Brain pericyte (primary cell): Measurements from ENCODE around the gene EXOC1.
A peak's percentile ranks its signal among the peaks of the same experiment; 100 is the strongest.

ENCODE experiments used
- DNase-seq: peaks from one replicate; pipeline ENCODE4 v3.0.0-alpha.2; 2012; ENCODE audit warnings: low read depth, low spot score

The EXOC1 gene

GRCh38 chr4:55857586-55857985 is 4.1 kb downstream of the EXOC1 start:
- DNase-seq, result no peak

DNA sequence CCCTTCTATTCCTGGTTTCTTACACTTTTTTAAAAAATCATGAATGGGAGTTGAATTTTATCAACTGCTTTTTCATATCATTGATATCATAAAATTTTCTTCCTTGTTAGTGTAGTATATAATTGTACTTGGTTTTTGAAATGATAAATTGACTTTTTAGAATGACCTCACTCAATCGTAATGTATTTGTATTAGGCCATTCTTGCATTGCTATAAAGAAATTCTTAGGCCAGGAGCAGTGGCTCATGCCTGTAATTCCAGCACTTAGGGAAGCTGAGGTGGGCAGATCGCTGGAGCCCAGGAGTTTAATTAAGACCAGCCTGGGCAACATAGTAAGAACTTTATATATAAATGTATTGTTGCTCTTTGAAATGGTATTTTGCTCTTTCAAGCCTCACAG is 6.3 kb downstream of the EXOC1 start:
- DNase-seq, result no peak

DNA sequence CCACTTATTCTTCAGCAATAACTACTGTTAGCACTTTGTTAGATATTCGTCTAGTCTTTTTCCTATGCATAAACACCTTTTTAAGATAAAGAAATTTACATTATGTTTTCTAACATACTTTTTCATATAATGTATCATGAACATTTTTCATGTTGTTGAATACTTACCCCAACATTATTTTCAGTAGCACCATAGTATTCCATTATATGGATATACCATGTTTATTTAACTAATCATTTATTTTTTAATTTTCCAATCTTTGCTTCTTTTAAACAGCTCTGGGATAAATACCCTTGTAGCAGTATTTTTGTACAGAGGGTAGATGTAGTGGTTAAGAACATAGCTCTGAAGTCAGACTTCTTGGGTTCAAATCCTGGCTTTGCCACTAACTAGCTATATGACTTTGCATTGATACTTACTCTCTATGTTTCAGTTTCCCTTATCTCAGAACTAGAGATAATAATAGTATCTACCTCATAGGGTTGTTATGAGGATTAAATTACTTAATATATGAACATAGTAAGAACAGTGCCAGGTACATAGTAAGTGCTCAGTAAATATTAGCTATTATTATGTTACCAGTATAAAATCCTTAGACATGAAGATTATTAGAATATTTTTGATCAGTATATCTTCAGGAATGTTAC is 11.3 kb downstream of the EXOC1 start:
- DNase-seq, result no peak

GRCh38 chr4:55865228-55865806 is 11.9 kb downstream of the EXOC1 start:
- DNase-seq, result no peak

- peak; percentile 53 for DNase-seq
Observed at GRCh38 chr4:55866290-55866907, 13.0 kb downstream of the EXOC1 start.

DNA sequence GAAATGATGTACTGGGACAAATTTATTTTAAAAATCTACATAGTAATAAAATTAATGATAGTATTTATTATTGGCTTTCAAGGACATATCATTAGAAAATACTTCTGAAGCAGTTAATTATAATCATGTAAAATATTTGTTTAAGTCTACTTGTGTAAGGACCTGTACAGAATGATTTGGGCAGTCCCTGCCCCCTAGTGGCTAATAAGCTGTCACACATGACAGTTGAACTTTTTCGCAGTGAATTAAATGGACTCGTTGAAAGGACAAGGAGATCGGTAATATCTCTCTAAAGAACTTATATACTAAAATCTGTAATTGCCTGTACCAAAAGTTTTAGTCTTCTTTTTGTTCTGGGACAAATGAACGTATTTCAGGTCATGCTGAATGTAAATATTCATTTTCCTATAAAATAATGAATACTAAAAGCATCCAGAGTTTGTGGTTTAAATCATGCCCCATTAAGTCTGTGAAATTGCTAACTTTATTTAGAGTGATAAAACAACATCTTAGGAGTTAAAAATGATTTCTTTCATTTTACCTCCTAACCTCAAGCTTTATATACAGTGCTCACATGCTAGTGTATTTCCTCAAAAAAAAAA is 13.6 kb downstream of the EXOC1 start:
- DNase-seq, result peak; percentile 22

- DNase-seq, result no peak
Observed at GRCh38 chr4:55868581-55869090, 15.2 kb downstream of the EXOC1 start.

GRCh38 chr4:55871299-55871800 is 17.9 kb downstream of the EXOC1 start:
- DNase-seq, result no peak

DNA sequence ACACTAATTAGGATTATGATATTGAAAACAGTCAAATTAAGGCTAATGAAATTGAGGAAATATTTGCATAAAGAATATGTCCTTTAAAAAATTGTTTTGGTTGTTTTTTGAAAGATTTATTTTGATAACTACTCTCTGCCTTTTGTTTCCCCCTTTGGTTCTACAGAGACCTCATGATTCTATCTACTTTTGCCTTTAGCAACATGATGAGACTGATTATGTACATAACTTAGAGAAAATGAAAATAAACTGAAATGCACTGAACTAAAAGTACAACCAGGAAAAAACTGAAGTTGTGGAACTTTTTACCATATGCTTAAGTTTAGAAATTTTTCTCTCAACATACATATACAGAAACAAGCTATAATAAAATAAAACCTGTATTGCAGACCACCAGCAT is 21.4 kb downstream of the EXOC1 start:
- no peak for DNase-seq

GRCh38 chr4:55876387-55876786 is 22.9 kb downstream of the EXOC1 start:
- DNase-seq, result no peak

DNA sequence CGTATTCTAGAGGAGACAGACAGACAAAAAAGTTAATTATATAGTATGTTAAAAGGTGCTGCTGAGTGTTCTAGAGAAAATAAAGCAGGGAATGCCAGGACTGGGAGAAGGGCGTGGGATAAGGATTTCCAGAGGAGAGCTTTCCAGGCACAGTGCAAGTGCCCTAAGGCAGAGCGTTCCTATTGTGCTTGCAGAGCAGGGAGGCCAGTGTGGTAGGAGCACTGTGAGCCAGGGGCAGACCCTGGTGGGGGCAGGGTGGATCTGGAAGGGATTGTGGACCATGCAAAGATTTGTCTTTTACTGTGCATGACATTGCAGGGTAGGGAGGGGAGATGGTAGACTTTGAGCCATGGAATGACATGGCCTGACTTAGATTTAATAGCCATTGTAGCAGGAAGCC is 25.8 kb downstream of the EXOC1 start:
- no peak for DNase-seq

- DNase-seq, result no peak
Observed at GRCh38 chr4:55880652-55881280, 27.3 kb downstream of the EXOC1 start.

DNA sequence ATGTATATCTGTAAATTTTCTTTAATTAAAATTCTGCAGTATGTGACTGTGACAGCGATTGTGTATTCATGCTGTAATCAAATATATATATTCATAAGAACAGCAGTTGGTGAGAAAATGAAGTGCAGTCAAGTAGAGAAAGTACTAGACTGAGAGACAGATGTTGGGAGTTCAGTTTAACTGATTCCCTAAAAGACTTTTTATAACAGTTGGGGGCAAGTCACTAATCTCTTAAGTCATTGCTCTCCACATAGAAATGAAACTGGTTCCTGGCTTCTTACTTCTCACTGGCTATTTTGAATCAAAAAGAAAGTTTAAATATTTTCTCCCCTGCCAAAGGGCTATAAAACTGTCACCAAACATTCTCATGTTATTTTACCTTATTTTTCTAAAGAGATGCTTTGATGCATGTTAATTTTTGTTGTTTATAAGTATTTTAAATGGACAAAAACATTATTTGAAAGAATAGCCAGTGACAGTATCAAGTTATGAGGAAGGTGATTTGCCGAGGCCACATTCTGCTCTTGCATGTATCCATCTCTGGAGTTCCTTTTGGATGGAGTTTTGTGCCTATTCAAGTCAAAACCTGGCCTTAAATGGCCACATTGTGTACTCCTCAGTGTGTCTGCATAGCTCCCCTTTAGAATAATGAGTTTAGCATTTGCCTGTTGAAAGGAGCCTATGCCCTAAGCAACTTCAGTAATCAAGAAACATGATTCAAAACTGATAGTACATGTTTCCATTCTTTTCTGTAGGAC is 30.8 kb downstream of the EXOC1 start:
- DNase-seq, result no peak

- no peak for DNase-seq
Observed at GRCh38 chr4:55884851-55885219, 31.4 kb downstream of the EXOC1 start.

DNA sequence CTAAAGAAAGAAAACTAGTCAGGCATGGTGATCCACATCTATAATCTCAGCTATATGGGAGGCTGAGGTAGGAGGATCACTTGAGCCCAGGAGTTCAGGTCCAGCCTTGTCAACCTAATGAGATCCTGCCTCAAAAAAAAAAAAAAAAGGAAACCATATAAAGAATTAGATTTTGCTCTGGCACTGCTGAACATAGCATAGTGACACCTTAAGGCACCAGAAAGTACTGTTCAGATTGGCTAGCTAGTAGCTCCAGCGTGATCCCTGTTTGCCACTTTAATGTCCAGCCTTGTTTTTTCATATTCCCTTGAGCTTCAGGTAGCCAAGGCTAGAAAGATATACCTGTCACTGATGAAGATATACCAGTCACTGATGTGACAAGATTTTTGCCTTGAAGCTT is 34.1 kb downstream of the EXOC1 start:
- DNase-seq, result no peak

DNA sequence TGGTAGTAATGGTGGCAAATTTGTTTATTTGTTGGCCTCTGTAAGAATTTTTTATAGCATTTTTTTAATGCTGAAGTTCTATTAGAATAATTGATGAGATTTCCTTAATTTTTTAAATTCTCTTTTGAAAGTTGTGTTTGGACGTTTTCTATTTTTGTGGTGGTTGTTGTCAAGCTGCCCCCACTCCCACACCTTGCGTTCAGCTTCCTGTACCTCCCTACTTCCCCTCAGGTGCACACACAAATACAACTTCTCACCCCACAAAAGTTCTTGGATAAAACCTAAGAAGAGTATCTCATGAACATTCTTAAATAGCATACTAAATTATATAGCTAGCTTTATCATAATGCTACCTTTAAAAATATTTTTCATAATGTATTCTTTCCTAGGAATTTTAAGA is 38.7 kb downstream of the EXOC1 start:
- no peak for DNase-seq

DNA sequence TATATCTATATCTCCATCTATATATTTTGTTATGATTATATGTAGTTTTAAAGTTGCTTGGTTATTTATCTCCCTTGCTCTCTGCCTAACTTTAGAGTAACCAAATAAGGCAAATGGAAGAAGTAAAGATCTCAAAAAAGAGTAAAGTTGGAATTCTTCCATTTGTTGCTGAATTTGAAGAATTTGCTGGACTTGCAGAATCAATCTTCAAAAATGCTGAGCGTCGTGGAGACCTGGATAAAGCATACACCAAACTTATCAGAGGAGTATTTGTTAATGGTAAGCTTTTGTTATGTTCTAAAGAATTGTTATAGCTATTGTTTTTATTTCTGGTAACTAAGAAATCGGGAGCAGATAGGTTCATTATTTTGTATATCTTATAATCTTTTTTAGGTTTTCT is 43.2 kb downstream of the EXOC1 start:
- no peak for DNase-seq

DNA sequence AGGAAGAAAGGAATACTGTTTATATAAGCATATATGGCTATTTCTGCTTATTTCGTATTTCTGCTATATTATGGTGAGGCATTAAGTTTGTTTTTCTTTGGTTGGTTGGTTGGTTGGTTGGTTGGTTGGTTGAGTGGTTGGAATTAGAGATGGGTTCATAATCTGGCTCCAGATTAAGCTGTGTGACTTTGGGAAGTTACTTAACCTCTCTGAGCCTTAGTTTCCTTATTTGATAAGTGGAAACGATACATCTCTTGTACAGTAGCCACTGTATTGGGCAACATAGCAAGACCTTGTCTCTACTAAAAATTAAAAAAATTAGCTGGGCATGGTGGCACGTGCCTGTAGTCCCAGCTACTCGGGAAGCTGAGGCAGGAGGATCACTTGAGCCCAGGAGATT is 49.2 kb downstream of the EXOC1 start:
- DNase-seq, result no peak

GRCh38 chr4:55903577-55903976 is 50.1 kb downstream of the EXOC1 start:
- DNase-seq, result no peak

DNA sequence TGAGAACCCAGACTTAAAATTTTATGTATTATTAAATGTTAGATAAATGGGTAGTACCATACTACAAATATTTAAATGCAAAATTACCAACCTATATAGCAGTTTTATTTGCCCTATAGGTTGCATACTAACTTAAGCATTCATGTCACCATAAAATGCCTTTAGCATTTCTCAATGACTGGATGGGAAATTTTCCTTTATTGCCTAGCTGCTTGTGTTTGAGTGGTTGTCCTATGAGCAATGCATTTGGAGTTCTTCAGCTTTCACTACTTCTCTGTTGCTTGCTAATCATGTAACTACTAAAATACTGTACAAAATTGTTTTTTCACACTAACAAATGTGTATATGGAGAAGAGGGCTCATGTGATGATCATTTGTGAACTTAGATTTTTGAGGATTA is 51.1 kb downstream of the EXOC1 start:
- no peak for DNase-seq

- DNase-seq, result no peak
Observed at GRCh38 chr4:55906323-55906722, 52.9 kb downstream of the EXOC1 start.
